Measurements from ENCODE around the gene PPP1R3F.

Gene PPP1R3F

GRCh38 chrX:49263631-49264030, 6.0 kb upstream of the PPP1R3F start:
- no peak for DNase-seq
- TF ChIP-seq CTCF (IDR thresholded peaks at IDR 0.05; ENCODE audit: low read depth, low read length, missing control alignments), result no peak
- Histone ChIP-seq H3K36me3 (replicated peaks) (no peaks in the 10 kb centered on the region), H3K4me3 (ENCODE audit: low read depth, low read length) (no peak overlapping the region), H3K27me3 (replicated peaks) (no peaks in the 10 kb centered on the region), H3K27ac (no peak overlapping the region)
- in situ Hi-C loops (cut with HindIII; ENCODE audit: low pct_ligation_motif_present, low sequenced_read_pairs), result no loop called here

GRCh38 chrX:49264460-49264859, 5.1 kb upstream of the PPP1R3F start, which contains the start of gene FOXP3:
Gene FOXP3, minus strand, starts transcription at chrX:49264710. Its CDS starts 6,205 bp downstream, at chrX:49258505.
- no peaks in the 10 kb centered on the region for H3K27me3 ChIP-seq (replicated peaks)
- TF ChIP-seq CTCF (IDR thresholded peaks at IDR 0.05; ENCODE audit: low read depth, low read length, missing control alignments), result no peak
- H3K36me3 ChIP-seq (replicated peaks), result no peaks in the 10 kb centered on the region
- no peak for DNase-seq
- H3K27ac ChIP-seq, result no peak within 1 kb of the TSS
- no peak within 1 kb of the TSS for H3K4me3 ChIP-seq (ENCODE audit: low read depth, low read length)
- in situ Hi-C loops (cut with HindIII; ENCODE audit: low pct_ligation_motif_present, low sequenced_read_pairs), result no loop called here

- in situ Hi-C loops (cut with HindIII; ENCODE audit: low pct_ligation_motif_present, low sequenced_read_pairs), result no loop called here
- no peaks in the 10 kb centered on the region for H3K36me3 ChIP-seq (replicated peaks)
Measured at GRCh38 chrX:49266523-49267445, 2.8 kb upstream of the PPP1R3F start.

GRCh38 chrX:49268702-49269009, 937 bp upstream of the PPP1R3F start:
- H3K4me3 ChIP-seq (ENCODE audit: low read depth, low read length), result peak overlapping the region; percentile 56
- TF ChIP-seq CTCF (IDR thresholded peaks at IDR 0.05; ENCODE audit: low read depth, low read length, missing control alignments), result no peak
- no peak for DNase-seq
- no peaks in the 10 kb centered on the region for H3K27me3 ChIP-seq (replicated peaks)
- in situ Hi-C loops (cut with HindIII; ENCODE audit: low pct_ligation_motif_present, low sequenced_read_pairs), result no loop called here
- no peaks in the 10 kb centered on the region for H3K36me3 ChIP-seq (replicated peaks)
- peak overlapping the region; percentile 98 for H3K27ac ChIP-seq

More at GRCh38 chrX:49266523-49267445, 2.8 kb upstream of the PPP1R3F start:
- Histone ChIP-seq H3K27me3 (replicated peaks) (no peaks in the 10 kb centered on the region), H3K27ac (no peak overlapping the region), H3K4me3 (ENCODE audit: low read depth, low read length) (no peak overlapping the region)
- no peak for TF ChIP-seq CTCF (IDR thresholded peaks at IDR 0.05; ENCODE audit: low read depth, low read length, missing control alignments)
- DNase-seq, result no peak

GRCh38 chrX:49269010-49269766, 405 bp upstream of the PPP1R3F start:
- DNase-seq, result peak; percentile 97
- in situ Hi-C loops (cut with HindIII; ENCODE audit: low pct_ligation_motif_present, low sequenced_read_pairs), result no loop called here
- Histone ChIP-seq H3K27ac (peak overlapping the region; percentile 98), H3K4me3 (ENCODE audit: low read depth, low read length) (peak overlapping the region; percentile 66), H3K36me3 (replicated peaks) (no peaks in the 10 kb centered on the region), H3K27me3 (replicated peaks) (no peaks in the 10 kb centered on the region)
- no peak for TF ChIP-seq CTCF (IDR thresholded peaks at IDR 0.05; ENCODE audit: low read depth, low read length, missing control alignments)
